ENCODE results near the gene THSD4. TPM values are rescaled to one million over a fixed set of nuclear protein-coding genes. Genes with fewer than 3 reads are reported as not detected.
A peak's percentile ranks its signal among the peaks of the same experiment; 100 is the strongest.

Gene THSD4
- total RNA-seq, 1 donor, result 15.6 TPM

DNA sequence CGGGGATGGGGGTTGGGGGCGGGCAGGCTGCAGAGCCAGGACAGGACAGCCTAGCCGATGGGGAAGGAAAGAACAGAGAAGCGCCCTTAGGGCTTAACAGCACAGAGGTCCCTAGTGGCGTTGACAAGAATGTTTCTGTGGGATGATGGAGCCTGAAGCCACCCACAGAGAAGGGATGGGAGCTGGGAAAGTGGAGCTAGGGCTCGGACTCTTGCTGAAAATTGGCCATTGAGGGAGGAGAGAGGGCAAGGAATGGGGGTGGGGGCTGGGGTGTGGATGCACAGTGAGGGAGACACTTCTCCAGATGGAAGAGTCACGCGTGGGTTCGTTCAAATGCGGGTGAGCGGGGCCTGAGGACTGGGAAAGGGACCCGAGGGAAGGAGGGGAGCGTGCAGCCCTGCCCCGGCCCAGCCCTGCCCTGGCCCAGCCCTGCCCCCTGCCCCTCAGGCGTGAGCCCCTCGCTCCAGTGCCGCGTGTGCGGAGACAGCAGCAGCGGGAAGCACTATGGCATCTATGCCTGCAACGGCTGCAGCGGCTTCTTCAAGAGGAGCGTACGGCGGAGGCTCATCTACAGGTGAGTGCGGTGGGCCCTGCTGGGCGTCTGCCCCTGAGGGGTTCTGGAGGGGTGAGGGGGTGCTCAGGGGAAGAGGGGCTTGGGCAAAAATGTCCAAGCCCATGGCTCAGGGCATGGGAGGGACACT, 695.9 kb downstream of the THSD4 start:
- Histone ChIP-seq H3K27me3 (ENCODE audit: insufficient read depth, low read length) (peaks cover 6% of the 10 kb centered on the region), H3K4me2 (ENCODE audit: insufficient read depth, low read length) (no peak overlapping the region), H3K27ac (ENCODE audit: low read depth, low read length) (no peak overlapping the region), H4K20me1 (ENCODE audit: insufficient read depth, low read length) (no peaks in the 10 kb centered on the region), H3K4me3 (ENCODE audit: insufficient read depth, low read length) (no peak overlapping the region), H2AFZ (ENCODE audit: low read length) (no peak overlapping the region), H3K79me2 (ENCODE audit: insufficient read depth, low read length) (no peaks in the 10 kb centered on the region), H3K36me3 (ENCODE audit: insufficient read depth, low read length) (no peaks in the 10 kb centered on the region), H3K4me1 (ENCODE audit: insufficient read depth, low read length) (peaks cover 14% of the 10 kb centered on the region), H3K9me3 (ENCODE audit: low read depth, low read length) (no peaks in the 10 kb centered on the region)
- peak; percentile 66 for DNase-seq (ENCODE audit: insufficient read length, low spot score, missing footprints)
- TF ChIP-seq, protein P1, sequence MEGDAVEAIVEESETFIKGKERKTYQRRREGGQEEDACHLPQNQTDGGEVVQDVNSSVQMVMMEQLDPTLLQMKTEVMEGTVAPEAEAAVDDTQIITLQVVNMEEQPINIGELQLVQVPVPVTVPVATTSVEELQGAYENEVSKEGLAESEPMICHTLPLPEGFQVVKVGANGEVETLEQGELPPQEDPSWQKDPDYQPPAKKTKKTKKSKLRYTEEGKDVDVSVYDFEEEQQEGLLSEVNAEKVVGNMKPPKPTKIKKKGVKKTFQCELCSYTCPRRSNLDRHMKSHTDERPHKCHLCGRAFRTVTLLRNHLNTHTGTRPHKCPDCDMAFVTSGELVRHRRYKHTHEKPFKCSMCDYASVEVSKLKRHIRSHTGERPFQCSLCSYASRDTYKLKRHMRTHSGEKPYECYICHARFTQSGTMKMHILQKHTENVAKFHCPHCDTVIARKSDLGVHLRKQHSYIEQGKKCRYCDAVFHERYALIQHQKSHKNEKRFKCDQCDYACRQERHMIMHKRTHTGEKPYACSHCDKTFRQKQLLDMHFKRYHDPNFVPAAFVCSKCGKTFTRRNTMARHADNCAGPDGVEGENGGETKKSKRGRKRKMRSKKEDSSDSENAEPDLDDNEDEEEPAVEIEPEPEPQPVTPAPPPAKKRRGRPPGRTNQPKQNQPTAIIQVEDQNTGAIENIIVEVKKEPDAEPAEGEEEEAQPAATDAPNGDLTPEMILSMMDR (IDR thresholded peaks at IDR 0.05; ENCODE audit: extremely low read depth, low read depth, low read length), result no peak

GRCh38 chr15:71811752-71812735, 696.8 kb downstream of the THSD4 start:
- Histone ChIP-seq H3K4me2 (ENCODE audit: insufficient read depth, low read length) (no peak overlapping the region), H3K36me3 (ENCODE audit: insufficient read depth, low read length) (no peaks in the 10 kb centered on the region), H3K79me2 (ENCODE audit: insufficient read depth, low read length) (no peaks in the 10 kb centered on the region), H3K27ac (ENCODE audit: low read depth, low read length) (no peak overlapping the region), H2AFZ (ENCODE audit: low read length) (no peak overlapping the region), H3K27me3 (ENCODE audit: insufficient read depth, low read length) (peaks cover 6% of the 10 kb centered on the region), H4K20me1 (ENCODE audit: insufficient read depth, low read length) (no peaks in the 10 kb centered on the region), H3K4me3 (ENCODE audit: insufficient read depth, low read length) (no peak overlapping the region), H3K9me3 (ENCODE audit: low read depth, low read length) (no peaks in the 10 kb centered on the region), H3K4me1 (ENCODE audit: insufficient read depth, low read length) (peaks cover 11% of the 10 kb centered on the region)
- peak; percentile 53 for DNase-seq (ENCODE audit: insufficient read length, low spot score, missing footprints)
- TF ChIP-seq, protein P1 (IDR thresholded peaks at IDR 0.05; ENCODE audit: extremely low read depth, low read depth, low read length), result no peak

DNA sequence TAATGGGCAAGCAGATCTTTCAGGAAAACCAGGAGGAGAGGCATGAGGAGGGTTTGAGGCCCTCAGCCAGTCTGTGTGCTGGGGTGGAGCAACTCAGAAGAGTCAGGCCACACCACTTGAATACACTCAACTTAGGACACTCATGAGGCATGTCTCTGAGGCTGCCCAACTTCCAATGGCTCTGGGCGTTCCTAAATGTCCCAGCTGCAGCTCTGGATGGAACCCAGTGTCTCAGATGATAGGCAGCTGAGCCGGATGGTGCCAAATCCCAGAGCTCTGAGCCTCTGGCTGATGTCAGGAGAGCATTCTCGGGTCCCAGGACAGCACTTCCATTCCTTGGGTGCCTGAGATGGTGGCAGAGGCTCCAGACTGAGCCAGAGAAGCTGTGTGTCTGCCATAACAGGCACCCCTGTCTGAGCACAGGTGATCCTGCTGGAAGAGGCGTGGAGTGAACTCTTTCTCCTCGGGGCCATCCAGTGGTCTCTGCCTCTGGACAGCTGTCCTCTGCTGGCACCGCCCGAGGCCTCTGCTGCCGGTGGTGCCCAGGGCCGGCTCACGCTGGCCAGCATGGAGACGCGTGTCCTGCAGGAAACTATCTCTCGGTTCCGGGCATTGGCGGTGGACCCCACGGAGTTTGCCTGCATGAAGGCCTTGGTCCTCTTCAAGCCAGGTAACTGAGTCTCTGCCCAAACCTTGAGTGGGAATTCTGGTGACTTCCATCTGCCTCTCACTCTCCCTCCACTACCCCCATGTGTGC, 697.9 kb downstream of the THSD4 start:
- H3K27ac ChIP-seq (ENCODE audit: low read depth, low read length), result no peak overlapping the region
- peaks cover 1% of the 10 kb centered on the region for H3K4me1 ChIP-seq (ENCODE audit: insufficient read depth, low read length)
- H3K4me2 ChIP-seq (ENCODE audit: insufficient read depth, low read length), result no peak overlapping the region
- no peaks in the 10 kb centered on the region for H4K20me1 ChIP-seq (ENCODE audit: insufficient read depth, low read length)
- TF ChIP-seq, protein P1 (IDR thresholded peaks at IDR 0.05; ENCODE audit: extremely low read depth, low read depth, low read length), result no peak
- no peak overlapping the region for H2AFZ ChIP-seq (ENCODE audit: low read length)
- no peaks in the 10 kb centered on the region for H3K9me3 ChIP-seq (ENCODE audit: low read depth, low read length)
- no peaks in the 10 kb centered on the region for H3K36me3 ChIP-seq (ENCODE audit: insufficient read depth, low read length)
- H3K4me3 ChIP-seq (ENCODE audit: insufficient read depth, low read length), result no peak overlapping the region
- peaks cover 6% of the 10 kb centered on the region for H3K27me3 ChIP-seq (ENCODE audit: insufficient read depth, low read length)
- peak; percentile 93 for DNase-seq (ENCODE audit: insufficient read length, low spot score, missing footprints)
- no peaks in the 10 kb centered on the region for H3K79me2 ChIP-seq (ENCODE audit: insufficient read depth, low read length)
